ENCODE results near the gene KLRF1. TPM values are rescaled to one million over a fixed set of nuclear protein-coding genes. Genes with fewer than 3 reads are reported as not detected.

Gene KLRF1
- total RNA-seq, 1 experiment from 2014 or later = not detected

DNA sequence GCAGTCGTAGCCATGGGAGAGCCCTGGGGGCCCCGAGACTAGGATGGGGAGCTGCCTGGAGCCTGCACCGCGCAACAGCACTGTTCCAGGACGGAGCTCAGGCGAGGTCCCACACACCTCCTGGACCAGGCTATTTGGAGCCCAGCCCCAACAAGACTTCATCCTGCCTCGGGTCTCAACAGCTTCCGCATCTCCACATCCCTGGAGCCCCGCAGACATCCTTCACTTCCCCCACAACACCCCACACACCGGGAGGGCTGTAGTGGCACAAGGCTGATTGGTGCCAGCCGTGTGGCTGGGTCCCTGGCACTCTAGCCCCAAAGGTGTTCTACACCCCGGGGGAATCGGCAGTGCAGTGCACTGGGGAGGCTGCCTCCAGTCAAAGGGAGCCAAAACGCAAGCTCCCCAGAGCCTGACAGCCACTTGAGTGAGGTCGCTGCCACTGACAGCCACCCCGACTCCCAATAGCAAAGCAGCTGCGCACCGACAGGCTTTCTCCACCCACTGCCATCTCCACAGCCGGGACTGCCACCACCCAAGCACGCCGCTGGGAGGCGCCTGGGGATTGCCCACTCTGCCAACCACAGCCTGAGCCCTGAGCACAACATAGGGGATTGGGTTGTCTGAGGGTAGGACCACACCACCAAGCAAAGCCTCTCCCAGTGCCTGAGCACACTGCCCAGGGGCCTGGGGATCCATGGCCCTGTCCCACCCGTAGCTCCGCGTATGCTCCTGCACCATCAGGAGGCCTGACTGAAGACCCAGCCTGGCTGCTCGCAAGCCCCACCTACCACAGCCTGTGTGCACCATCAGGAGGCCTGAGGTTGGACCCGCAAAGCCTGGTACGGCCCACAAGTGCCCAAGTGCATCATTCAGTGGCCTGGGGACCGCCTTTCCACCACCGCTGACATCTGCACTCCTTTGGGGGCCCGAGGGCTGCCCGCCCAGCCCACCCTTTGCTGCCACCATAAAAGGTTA, 13.2 kb upstream of the KLRF1 start:
- RAD21 ChIA-PET (ENCODE audit: low non-redundant PET in 1 of 2, low total read pairs in 2 of 2, uncharacterized antibody in 2 of 2, unreplicated experiment in 2 of 2) = no interaction called here
- peak; percentile 99 for ATAC-seq
- BruUV-seq (replicated peaks) = no TSS peak
- Histone ChIP-seq H3K9me2 (ENCODE audit: insufficient read depth) (no peaks in the 10 kb centered on the region), H3K9ac (ENCODE audit: low read length) (no peak overlapping the region), H2AFZ (ENCODE audit: low read depth, low read length, poor library complexity, severe bottlenecking) (no peak overlapping the region), H4K20me1 (ENCODE audit: insufficient read depth) (no peaks in the 10 kb centered on the region), H3K27ac (ENCODE audit: low read depth, low read length) (no peak overlapping the region), H3K4me1 (ENCODE audit: control insufficient read depth in 1 of 2, insufficient read depth in 2 of 2, low read length in 2 of 2) (no peaks in the 10 kb centered on the region), H3K36me3 (ENCODE audit: control insufficient read depth in 1 of 2, insufficient read depth in 2 of 2, low read length in 2 of 2) (no peaks in the 10 kb centered on the region), H3K4me2 (ENCODE audit: low read length) (peak overlapping the region; percentile 25; the same call in 1 of the 2 replicates), H3K4me3 (replicated peaks in 1 of 2; ENCODE audit: low read depth in 1 of 2, low read length in 2 of 2) (no peak overlapping the region), H3K27me3 (ENCODE audit: insufficient read depth, low read length) (peaks cover 64% of the 10 kb centered on the region), H3K9me3 (ENCODE audit: control insufficient read depth in 1 of 2, insufficient read depth in 1 of 2, low read depth in 1 of 2, low read length in 2 of 2) (no peaks in the 10 kb centered on the region), H3K79me2 (ENCODE audit: insufficient read depth, low read length) (no peaks in the 10 kb centered on the region)
- DNase-seq (ENCODE audit: low read depth, low spot score) = peak; percentile 13
- intact Hi-C loops (cut with micrococcal nuclease) = loop anchor here (2.0 kb wide), 2 partner anchors 111 to 327 kb away; no protein-coding TSS in a partner anchor
- CTCF ChIA-PET = interaction anchor here (1.0 to 1.3 kb wide), 2 partner anchors 15 to 17 kb away, joined by 3 to 4 read pairs; no protein-coding TSS in a partner anchor
- POLR2A ChIA-PET = no interaction called here
- TF ChIP-seq ZNF274 (IDR thresholded peaks at IDR 0.05; ENCODE audit: low read depth, low read length) = no peak
- no peak for TF ChIP-seq JUND (IDR thresholded peaks at IDR 0.05)
- TF ChIP-seq, protein P1, sequence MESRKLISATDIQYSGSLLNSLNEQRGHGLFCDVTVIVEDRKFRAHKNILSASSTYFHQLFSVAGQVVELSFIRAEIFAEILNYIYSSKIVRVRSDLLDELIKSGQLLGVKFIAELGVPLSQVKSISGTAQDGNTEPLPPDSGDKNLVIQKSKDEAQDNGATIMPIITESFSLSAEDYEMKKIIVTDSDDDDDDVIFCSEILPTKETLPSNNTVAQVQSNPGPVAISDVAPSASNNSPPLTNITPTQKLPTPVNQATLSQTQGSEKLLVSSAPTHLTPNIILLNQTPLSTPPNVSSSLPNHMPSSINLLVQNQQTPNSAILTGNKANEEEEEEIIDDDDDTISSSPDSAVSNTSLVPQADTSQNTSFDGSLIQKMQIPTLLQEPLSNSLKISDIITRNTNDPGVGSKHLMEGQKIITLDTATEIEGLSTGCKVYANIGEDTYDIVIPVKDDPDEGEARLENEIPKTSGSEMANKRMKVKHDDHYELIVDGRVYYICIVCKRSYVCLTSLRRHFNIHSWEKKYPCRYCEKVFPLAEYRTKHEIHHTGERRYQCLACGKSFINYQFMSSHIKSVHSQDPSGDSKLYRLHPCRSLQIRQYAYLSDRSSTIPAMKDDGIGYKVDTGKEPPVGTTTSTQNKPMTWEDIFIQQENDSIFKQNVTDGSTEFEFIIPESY (IDR thresholded peaks at IDR 0.05; ENCODE audit: extremely low read depth, insufficient replicate concordance, low read length) = no peak
- no peak for TF ChIP-seq SIN3A (IDR thresholded peaks at IDR 0.05; ENCODE audit: low read depth)
- TF ChIP-seq, protein P2, sequence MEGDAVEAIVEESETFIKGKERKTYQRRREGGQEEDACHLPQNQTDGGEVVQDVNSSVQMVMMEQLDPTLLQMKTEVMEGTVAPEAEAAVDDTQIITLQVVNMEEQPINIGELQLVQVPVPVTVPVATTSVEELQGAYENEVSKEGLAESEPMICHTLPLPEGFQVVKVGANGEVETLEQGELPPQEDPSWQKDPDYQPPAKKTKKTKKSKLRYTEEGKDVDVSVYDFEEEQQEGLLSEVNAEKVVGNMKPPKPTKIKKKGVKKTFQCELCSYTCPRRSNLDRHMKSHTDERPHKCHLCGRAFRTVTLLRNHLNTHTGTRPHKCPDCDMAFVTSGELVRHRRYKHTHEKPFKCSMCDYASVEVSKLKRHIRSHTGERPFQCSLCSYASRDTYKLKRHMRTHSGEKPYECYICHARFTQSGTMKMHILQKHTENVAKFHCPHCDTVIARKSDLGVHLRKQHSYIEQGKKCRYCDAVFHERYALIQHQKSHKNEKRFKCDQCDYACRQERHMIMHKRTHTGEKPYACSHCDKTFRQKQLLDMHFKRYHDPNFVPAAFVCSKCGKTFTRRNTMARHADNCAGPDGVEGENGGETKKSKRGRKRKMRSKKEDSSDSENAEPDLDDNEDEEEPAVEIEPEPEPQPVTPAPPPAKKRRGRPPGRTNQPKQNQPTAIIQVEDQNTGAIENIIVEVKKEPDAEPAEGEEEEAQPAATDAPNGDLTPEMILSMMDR (IDR thresholded peaks at IDR 0.05 in 2 of 3, conservative IDR thresholded peaks at IDR 0.05 in 1 of 3; ENCODE audit: borderline replicate concordance in 1 of 3, insufficient read depth in 1 of 3, low read depth in 2 of 3, low read length in 2 of 3) = peak; percentile 37 to 85 (median 78); a peak in 5 of 6 replicates
- TF ChIP-seq CEBPB (IDR thresholded peaks at IDR 0.05; ENCODE audit: low read depth) = no peak
- TF ChIP-seq EZH2 (IDR thresholded peaks at IDR 0.05) = no peak
- TF ChIP-seq RAD21 (IDR thresholded peaks at IDR 0.05; ENCODE audit: low read depth) = peak; percentile 62
- TF ChIP-seq REST (IDR thresholded peaks at IDR 0.05; ENCODE audit: low read depth) = no peak
- no peak for TF ChIP-seq POLR2AphosphoS5 (IDR thresholded peaks at IDR 0.05; ENCODE audit: low read depth, low read length)
- no peak for TF ChIP-seq SP1 (IDR thresholded peaks at IDR 0.05; ENCODE audit: low read depth)
